Measurements from ENCODE around the gene TEKT2.

DNA sequence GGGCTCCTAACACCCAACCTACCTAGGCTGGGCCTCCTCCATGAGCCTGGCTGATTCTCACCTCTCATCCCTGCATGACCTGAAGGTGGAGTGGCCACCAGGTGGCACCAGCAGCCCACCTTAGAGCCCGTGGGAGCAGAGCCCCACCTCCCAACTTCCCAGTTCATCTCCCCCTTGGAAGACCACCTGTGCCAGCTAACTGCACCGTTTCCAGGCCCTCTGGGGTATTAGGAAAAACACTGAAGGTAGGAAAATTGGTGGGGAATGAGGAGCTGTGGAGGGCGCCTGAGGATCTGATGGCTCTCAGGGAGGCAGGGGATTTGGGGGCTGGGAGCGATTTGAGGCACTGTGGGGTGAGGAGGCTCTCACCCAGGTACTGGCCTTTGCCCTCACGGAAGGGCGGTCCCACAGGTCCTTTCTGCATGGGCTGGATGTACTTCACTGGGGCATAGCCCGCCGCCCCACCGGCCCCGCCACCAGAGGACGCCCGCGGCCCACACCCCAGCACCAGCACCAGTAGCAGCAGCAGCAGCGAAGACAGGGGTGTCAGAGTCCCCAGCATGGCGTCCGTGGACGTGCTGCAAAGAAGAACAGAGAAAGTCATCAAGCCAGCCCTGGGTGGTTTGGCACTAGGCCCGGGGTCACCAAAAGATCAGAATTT lies 15.9 kb downstream of the TEKT2 start:
- TF ChIP-seq, protein P1, sequence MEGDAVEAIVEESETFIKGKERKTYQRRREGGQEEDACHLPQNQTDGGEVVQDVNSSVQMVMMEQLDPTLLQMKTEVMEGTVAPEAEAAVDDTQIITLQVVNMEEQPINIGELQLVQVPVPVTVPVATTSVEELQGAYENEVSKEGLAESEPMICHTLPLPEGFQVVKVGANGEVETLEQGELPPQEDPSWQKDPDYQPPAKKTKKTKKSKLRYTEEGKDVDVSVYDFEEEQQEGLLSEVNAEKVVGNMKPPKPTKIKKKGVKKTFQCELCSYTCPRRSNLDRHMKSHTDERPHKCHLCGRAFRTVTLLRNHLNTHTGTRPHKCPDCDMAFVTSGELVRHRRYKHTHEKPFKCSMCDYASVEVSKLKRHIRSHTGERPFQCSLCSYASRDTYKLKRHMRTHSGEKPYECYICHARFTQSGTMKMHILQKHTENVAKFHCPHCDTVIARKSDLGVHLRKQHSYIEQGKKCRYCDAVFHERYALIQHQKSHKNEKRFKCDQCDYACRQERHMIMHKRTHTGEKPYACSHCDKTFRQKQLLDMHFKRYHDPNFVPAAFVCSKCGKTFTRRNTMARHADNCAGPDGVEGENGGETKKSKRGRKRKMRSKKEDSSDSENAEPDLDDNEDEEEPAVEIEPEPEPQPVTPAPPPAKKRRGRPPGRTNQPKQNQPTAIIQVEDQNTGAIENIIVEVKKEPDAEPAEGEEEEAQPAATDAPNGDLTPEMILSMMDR (conservative IDR thresholded peaks at IDR 0.05), result peak; percentile 93
- no peak for TF ChIP-seq ZFX (IDR thresholded peaks at IDR 0.05)

Data from C4-2B (cell line).